DND-41 (cell line): ENCODE data around the gene MMP24OS.

ENCODE experiments used
- ATAC-seq: fragments of 200-7000 bp; cut with Tn5 transposase; 3 replicates; pipeline ENCODE4 v1.9.1; 2021; ENCODE audit warnings: low read depth; ENCODE audit not compliant: insufficient read depth
- DNase-seq: peaks from one replicate; pipeline ENCODE4 v3.0.0-alpha.2; 2020
- H2AFZ ChIP-seq: 2 replicates; pipeline ENCODE4 v1.6.0; 2012; ENCODE audit warnings: low read depth, low read length
- H3K27ac ChIP-seq: 2 replicates; pipeline ENCODE4 v1.5.1; 2012; ENCODE audit warnings: low read length, inconsistent platforms
- H3K27me3 ChIP-seq: fragments of 200-600 bp; sonication (generic); 2 replicates; pipeline ENCODE4 v1.6.0; 2012; ENCODE audit warnings: low read length, mild to moderate bottlenecking, inconsistent platforms; ENCODE audit not compliant: insufficient read depth, poor library complexity
- H3K36me3 ChIP-seq: 2 replicates; pipeline ENCODE4 v1.5.1; 2012; ENCODE audit warnings: low read length, inconsistent platforms; ENCODE audit not compliant: insufficient read depth
- H3K4me1 ChIP-seq: 2 replicates; pipeline ENCODE4 v1.5.1; 2012; ENCODE audit warnings: mild to moderate bottlenecking, low read length; ENCODE audit not compliant: insufficient read depth
- H3K4me2 ChIP-seq: 2 replicates; pipeline ENCODE4 v1.6.0; 2012; ENCODE audit warnings: mild to moderate bottlenecking, moderate library complexity, low read length, inconsistent platforms; ENCODE audit not compliant: insufficient read depth
- H3K4me3 ChIP-seq, 2 experiments: fragments of 200-600 bp in 1 of 2; shearing (Covaris generic) in 1 of 2; 2 replicates each; pipeline ENCODE4 v1.5.1; 2012 to 2016; ENCODE audit warnings: inconsistent platforms in 2 of 2, low read length in 2 of 2, mild to moderate bottlenecking in 2 of 2, low read depth in 1 of 2, moderate library complexity in 1 of 2
- H3K79me2 ChIP-seq: 2 replicates; pipeline ENCODE4 v1.6.0; 2012; ENCODE audit warnings: low read length, inconsistent platforms; ENCODE audit not compliant: insufficient read depth
- H3K9ac ChIP-seq: 2 replicates; pipeline ENCODE4 v1.6.0; 2012; ENCODE audit warnings: low read depth, mild to moderate bottlenecking, inconsistent platforms, low read length, moderate library complexity
- H3K9me3 ChIP-seq: 2 replicates; pipeline ENCODE4 v1.5.1; 2012; ENCODE audit warnings: low read length, moderate library complexity, mild to moderate bottlenecking, inconsistent platforms; ENCODE audit not compliant: insufficient read depth, severe bottlenecking
- H4K20me1 ChIP-seq: 2 replicates; pipeline ENCODE4 v1.6.0; 2012; ENCODE audit warnings: low read length; ENCODE audit not compliant: insufficient read depth
- EZH2 ChIP-seq: IDR thresholded peaks from 3 replicates; pipeline ENCODE4 v1.6.1; 2012; ENCODE audit warnings: borderline replicate concordance, low read depth, mild to moderate bottlenecking, moderate library complexity, low read length, inconsistent platforms; ENCODE audit not compliant: severe bottlenecking
- TF ChIP-seq, protein P1 (sequence below): IDR thresholded peaks from 2 replicates; pipeline ENCODE4 v1.5.1; 2012; ENCODE audit warnings: borderline replicate concordance, low read length, moderate library complexity, mild to moderate bottlenecking; ENCODE audit not compliant: poor library complexity, severe bottlenecking; ENCODE audit errors: extremely low read depth

MMP24OS gene

DNA sequence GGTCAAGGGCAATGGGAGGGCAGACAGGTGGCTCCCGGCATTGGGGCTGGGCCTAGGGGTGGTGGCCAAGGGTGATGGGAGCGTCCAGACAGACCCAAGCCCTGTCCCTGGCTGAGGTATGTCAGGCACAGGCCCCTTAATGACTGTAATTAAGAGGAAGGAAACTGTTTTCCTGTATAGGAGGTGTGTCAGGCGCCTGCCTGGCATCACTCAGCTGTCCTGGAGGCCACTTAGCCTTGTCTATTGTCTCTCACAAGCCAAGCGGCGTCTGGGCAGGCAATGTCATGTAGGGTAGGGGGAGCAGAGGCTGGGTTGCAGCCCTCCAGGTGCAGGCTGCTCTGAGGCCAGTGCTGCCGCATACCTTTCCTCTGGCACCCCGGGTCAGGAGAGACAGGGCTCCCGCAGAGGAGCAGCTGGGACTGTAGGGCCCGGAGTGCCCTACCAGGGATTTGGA is 18.2 kb upstream of the MMP24OS start:
- H4K20me1 ChIP-seq, result no peaks in the 10 kb centered on the region
- H2AFZ ChIP-seq, result no peak overlapping the region
- no peak overlapping the region for H3K4me3 ChIP-seq
- H3K4me2 ChIP-seq, result no peak overlapping the region
- no peaks in the 10 kb centered on the region for H3K9me3 ChIP-seq
- H3K27ac ChIP-seq, result no peak overlapping the region
- no peaks in the 10 kb centered on the region for H3K4me1 ChIP-seq
- TF ChIP-seq, protein P1, sequence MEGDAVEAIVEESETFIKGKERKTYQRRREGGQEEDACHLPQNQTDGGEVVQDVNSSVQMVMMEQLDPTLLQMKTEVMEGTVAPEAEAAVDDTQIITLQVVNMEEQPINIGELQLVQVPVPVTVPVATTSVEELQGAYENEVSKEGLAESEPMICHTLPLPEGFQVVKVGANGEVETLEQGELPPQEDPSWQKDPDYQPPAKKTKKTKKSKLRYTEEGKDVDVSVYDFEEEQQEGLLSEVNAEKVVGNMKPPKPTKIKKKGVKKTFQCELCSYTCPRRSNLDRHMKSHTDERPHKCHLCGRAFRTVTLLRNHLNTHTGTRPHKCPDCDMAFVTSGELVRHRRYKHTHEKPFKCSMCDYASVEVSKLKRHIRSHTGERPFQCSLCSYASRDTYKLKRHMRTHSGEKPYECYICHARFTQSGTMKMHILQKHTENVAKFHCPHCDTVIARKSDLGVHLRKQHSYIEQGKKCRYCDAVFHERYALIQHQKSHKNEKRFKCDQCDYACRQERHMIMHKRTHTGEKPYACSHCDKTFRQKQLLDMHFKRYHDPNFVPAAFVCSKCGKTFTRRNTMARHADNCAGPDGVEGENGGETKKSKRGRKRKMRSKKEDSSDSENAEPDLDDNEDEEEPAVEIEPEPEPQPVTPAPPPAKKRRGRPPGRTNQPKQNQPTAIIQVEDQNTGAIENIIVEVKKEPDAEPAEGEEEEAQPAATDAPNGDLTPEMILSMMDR, result no peak
- TF ChIP-seq EZH2, result no peak
- no peaks in the 10 kb centered on the region for H3K79me2 ChIP-seq
- H3K36me3 ChIP-seq, result no peaks in the 10 kb centered on the region
- H3K27me3 ChIP-seq, result no peaks in the 10 kb centered on the region
- DNase-seq (no peak), ATAC-seq (no peak)
- no peak overlapping the region for H3K9ac ChIP-seq

DNA sequence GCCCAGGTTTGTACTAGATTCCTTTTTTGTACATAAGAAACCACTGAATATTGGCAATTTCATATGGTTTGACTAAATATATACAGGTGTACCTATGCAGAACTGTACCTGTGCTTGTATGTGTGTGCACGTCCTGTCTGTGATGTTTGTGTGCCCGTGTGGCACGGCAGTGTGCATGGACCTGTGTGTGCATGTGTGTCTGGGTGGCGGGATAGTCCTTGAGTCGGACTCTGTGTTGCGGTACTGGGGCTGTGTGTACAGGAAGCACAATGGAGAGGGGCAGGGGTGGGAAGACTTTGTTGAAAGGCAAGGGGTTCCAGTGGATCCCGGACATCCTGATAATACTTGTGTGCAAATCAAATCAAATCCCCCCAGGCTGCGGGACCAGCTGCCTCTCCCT is 17.8 kb upstream of the MMP24OS start:
- Histone ChIP-seq H3K9me3 (no peaks in the 10 kb centered on the region), H3K27me3 (no peaks in the 10 kb centered on the region), H3K27ac (no peak overlapping the region), H3K79me2 (no peaks in the 10 kb centered on the region), H2AFZ (no peak overlapping the region), H3K4me3 (no peak overlapping the region), H3K36me3 (no peaks in the 10 kb centered on the region), H3K4me2 (no peak overlapping the region), H3K9ac (no peak overlapping the region), H4K20me1 (no peaks in the 10 kb centered on the region), H3K4me1 (no peaks in the 10 kb centered on the region)
- TF ChIP-seq, protein P1, result no peak
- TF ChIP-seq EZH2, result no peak
- ATAC-seq, result no peak
- no peak for DNase-seq

DNA sequence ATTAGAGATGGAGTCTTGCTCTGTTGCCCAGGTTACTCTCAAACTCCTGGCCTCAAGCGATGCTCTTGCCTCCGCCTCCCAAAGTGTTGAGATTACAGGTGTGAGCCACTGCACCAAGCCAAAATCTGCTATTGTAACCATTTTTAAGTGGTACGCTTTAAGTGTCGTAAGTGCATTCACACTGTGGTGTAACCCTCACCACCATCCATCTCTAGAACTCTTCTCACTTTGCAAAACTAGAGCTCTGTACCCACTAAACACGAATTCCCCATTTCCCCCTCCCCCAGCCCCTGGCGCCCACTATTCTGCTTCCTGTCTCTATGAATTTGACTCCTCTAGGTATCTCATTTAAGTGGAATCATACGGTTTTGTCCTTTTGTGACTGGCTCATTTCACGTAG is 17.1 kb upstream of the MMP24OS start:
- ATAC-seq, result no peak
- H3K4me2 ChIP-seq, result no peak overlapping the region

More for the DNA sequence above, 17.1 kb upstream of the MMP24OS start:
- Histone ChIP-seq H3K4me1 (no peaks in the 10 kb centered on the region), H3K9me3 (no peaks in the 10 kb centered on the region), H4K20me1 (no peaks in the 10 kb centered on the region), H3K79me2 (no peaks in the 10 kb centered on the region), H3K27me3 (no peaks in the 10 kb centered on the region), H3K36me3 (no peaks in the 10 kb centered on the region), H3K27ac (no peak overlapping the region), H3K4me3 (no peak overlapping the region), H3K9ac (no peak overlapping the region), H2AFZ (no peak overlapping the region)
- no peak for TF ChIP-seq EZH2
- TF ChIP-seq, protein P1, result no peak
- no peak for DNase-seq
